ENCODE results near the gene SAMHD1. TPM values are rescaled to one million over a fixed set of nuclear protein-coding genes. Genes with fewer than 3 reads are reported as not detected.

The SAMHD1 gene
- total and polyA plus RNA-seq, 9 of the 15 experiments (the other 6 are each of a cell fraction or from before 2014, with no cell fraction given), result 6.8 to 20.4 (median 14.8) TPM

DNA sequence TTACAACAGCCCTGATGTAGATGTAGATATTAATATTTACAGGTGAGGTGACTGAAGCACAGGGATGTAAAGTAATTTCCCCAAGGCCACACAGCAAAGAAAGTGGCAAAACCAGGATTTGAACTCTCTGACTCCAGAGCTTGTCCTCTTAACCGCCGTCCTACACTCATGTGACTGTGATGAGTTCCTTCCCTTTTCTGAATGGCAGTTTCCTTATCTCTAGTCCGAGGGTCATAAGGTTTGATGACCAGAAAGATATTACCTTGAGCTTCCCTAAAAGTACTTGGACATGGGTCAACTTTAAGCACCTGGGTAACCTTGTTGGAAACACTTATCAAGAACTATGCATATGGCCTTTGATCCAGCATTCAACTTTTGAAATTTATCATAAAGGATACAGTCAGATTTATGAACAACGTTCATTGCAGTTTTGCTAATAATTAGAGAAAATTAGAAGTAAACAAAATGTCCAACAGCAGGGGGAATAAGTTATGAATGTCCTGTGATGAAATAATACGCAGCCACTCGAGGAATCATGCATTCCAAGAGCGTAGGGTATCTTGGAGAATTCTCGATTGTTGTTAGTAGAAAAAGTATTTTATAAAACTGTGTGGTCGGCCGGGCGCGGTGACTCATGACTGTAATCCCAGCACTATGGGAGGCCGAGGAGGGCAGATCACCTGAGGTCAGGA, 77.9 kb downstream of the SAMHD1 start (continued):
- TF ChIP-seq DIDO1 (tag; IDR thresholded peaks at IDR 0.05; ENCODE audit: low read depth) (no peak), PHF21A (IDR thresholded peaks at IDR 0.05; ENCODE audit: borderline replicate concordance, low read depth) (no peak), PRDM10 (IDR thresholded peaks at IDR 0.05; ENCODE audit: partially characterized antibody) (no peak), ZKSCAN3 (CRISPR knock-in tag; IDR thresholded peaks at IDR 0.05) (no peak), SUPT5H (IDR thresholded peaks at IDR 0.05) (no peak), ZNF3 (CRISPR knock-in tag; IDR thresholded peaks at IDR 0.05) (no peak), MAFF (IDR thresholded peaks at IDR 0.05; ENCODE audit: low read length) (no peak), SIN3B (IDR thresholded peaks at IDR 0.05; ENCODE audit: low read depth) (no peak), HDAC3 (IDR thresholded peaks at IDR 0.05; ENCODE audit: borderline replicate concordance, partially characterized antibody) (peak; percentile 41), ARID1B (IDR thresholded peaks at IDR 0.05) (peak; percentile 50)
- TF ChIP-seq, protein P1, sequence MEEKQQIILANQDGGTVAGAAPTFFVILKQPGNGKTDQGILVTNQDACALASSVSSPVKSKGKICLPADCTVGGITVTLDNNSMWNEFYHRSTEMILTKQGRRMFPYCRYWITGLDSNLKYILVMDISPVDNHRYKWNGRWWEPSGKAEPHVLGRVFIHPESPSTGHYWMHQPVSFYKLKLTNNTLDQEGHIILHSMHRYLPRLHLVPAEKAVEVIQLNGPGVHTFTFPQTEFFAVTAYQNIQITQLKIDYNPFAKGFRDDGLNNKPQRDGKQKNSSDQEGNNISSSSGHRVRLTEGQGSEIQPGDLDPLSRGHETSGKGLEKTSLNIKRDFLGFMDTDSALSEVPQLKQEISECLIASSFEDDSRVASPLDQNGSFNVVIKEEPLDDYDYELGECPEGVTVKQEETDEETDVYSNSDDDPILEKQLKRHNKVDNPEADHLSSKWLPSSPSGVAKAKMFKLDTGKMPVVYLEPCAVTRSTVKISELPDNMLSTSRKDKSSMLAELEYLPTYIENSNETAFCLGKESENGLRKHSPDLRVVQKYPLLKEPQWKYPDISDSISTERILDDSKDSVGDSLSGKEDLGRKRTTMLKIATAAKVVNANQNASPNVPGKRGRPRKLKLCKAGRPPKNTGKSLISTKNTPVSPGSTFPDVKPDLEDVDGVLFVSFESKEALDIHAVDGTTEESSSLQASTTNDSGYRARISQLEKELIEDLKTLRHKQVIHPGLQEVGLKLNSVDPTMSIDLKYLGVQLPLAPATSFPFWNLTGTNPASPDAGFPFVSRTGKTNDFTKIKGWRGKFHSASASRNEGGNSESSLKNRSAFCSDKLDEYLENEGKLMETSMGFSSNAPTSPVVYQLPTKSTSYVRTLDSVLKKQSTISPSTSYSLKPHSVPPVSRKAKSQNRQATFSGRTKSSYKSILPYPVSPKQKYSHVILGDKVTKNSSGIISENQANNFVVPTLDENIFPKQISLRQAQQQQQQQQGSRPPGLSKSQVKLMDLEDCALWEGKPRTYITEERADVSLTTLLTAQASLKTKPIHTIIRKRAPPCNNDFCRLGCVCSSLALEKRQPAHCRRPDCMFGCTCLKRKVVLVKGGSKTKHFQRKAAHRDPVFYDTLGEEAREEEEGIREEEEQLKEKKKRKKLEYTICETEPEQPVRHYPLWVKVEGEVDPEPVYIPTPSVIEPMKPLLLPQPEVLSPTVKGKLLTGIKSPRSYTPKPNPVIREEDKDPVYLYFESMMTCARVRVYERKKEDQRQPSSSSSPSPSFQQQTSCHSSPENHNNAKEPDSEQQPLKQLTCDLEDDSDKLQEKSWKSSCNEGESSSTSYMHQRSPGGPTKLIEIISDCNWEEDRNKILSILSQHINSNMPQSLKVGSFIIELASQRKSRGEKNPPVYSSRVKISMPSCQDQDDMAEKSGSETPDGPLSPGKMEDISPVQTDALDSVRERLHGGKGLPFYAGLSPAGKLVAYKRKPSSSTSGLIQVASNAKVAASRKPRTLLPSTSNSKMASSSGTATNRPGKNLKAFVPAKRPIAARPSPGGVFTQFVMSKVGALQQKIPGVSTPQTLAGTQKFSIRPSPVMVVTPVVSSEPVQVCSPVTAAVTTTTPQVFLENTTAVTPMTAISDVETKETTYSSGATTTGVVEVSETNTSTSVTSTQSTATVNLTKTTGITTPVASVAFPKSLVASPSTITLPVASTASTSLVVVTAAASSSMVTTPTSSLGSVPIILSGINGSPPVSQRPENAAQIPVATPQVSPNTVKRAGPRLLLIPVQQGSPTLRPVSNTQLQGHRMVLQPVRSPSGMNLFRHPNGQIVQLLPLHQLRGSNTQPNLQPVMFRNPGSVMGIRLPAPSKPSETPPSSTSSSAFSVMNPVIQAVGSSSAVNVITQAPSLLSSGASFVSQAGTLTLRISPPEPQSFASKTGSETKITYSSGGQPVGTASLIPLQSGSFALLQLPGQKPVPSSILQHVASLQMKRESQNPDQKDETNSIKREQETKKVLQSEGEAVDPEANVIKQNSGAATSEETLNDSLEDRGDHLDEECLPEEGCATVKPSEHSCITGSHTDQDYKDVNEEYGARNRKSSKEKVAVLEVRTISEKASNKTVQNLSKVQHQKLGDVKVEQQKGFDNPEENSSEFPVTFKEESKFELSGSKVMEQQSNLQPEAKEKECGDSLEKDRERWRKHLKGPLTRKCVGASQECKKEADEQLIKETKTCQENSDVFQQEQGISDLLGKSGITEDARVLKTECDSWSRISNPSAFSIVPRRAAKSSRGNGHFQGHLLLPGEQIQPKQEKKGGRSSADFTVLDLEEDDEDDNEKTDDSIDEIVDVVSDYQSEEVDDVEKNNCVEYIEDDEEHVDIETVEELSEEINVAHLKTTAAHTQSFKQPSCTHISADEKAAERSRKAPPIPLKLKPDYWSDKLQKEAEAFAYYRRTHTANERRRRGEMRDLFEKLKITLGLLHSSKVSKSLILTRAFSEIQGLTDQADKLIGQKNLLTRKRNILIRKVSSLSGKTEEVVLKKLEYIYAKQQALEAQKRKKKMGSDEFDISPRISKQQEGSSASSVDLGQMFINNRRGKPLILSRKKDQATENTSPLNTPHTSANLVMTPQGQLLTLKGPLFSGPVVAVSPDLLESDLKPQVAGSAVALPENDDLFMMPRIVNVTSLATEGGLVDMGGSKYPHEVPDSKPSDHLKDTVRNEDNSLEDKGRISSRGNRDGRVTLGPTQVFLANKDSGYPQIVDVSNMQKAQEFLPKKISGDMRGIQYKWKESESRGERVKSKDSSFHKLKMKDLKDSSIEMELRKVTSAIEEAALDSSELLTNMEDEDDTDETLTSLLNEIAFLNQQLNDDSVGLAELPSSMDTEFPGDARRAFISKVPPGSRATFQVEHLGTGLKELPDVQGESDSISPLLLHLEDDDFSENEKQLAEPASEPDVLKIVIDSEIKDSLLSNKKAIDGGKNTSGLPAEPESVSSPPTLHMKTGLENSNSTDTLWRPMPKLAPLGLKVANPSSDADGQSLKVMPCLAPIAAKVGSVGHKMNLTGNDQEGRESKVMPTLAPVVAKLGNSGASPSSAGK (IDR thresholded peaks at IDR 0.05), result 0 out of 2 replicates have a peak, but pooled peaks have one; percentile 9

Data from K562 (cell line).